SK-N-SH (cell line): ENCODE data around the gene LIME1.

Source experiments
- CTCF ChIP-seq: fragments of 200-600 bp; sonication (generic); IDR thresholded peaks from 2 replicates; pipeline ENCODE4 v1.6.1; 2017; ENCODE audit warnings: antibody characterized with exemption, mild to moderate bottlenecking, moderate library complexity
- PBX3 ChIP-seq: IDR thresholded peaks from 2 replicates; pipeline ENCODE4; 2012
- REST ChIP-seq: IDR thresholded peaks from 2 replicates; pipeline ENCODE4 v1.6.1; 2012; ENCODE audit warnings: mild to moderate bottlenecking, low read depth, low read length, moderate library complexity
- TEAD4 ChIP-seq: IDR thresholded peaks from 2 replicates; pipeline ENCODE4 v1.4.0; 2012; ENCODE audit warnings: mild to moderate bottlenecking, borderline replicate concordance; ENCODE audit not compliant: insufficient read depth

- TF ChIP-seq CTCF (no peak), REST (no peak), PBX3 (no peak), TEAD4 (no peak)
These were observed 9.0 kb downstream of the LIME1 start for GRCh38 chr20:63745424-63745805.
